Mucosa of rectum (tissue), 2 donors: Measurements from ENCODE around the gene TDG.

Experiments used
- H3K27ac ChIP-seq, 2 donors: one replicate each; pipeline ENCODE4 v1.7.0; 2013; ENCODE audit warnings: inconsistent platforms in 2 of 2, low read depth in 2 of 2, low read length in 2 of 2
- H3K27me3 ChIP-seq, 2 donors: one replicate each; pipeline ENCODE4 v1.7.0; 2013; ENCODE audit warnings: low read length in 2 of 2; ENCODE audit not compliant: control insufficient read depth in 2 of 2, insufficient read depth in 2 of 2
- H3K36me3 ChIP-seq, 2 donors: one replicate each; pipeline ENCODE4 v1.7.0; 2013; ENCODE audit warnings: low read length in 2 of 2; ENCODE audit not compliant: control insufficient read depth in 2 of 2, insufficient read depth in 2 of 2
- H3K4me1 ChIP-seq, 2 donors: one replicate each; pipeline ENCODE4 v1.7.0; 2013; ENCODE audit warnings: low read length in 2 of 2, mild to moderate bottlenecking in 1 of 2; ENCODE audit not compliant: control insufficient read depth in 2 of 2, insufficient read depth in 2 of 2
- H3K4me3 ChIP-seq, 2 donors: one replicate each; pipeline ENCODE4 v1.7.0; 2013; ENCODE audit warnings: low read length in 2 of 2
- H3K9ac ChIP-seq, 2 donors: one replicate each; pipeline ENCODE4 v1.7.0; 2013; ENCODE audit warnings: low read length in 2 of 2, low read depth in 1 of 2, mild to moderate bottlenecking in 1 of 2
- H3K9me3 ChIP-seq, 2 donors: one replicate each; pipeline ENCODE4 v1.7.0; 2013; ENCODE audit warnings: low read length in 2 of 2; ENCODE audit not compliant: control insufficient read depth in 2 of 2
- donor health status: healthy.
- donor health status: Normal muscosa, but diverticular disease.

The TDG gene

GRCh38 chr12:103958621-103959020 lies 7.1 kb upstream of the TDG start:
- Histone ChIP-seq H3K27me3 (no peaks in the 10 kb centered on the region), H3K27ac (no peak overlapping the region), H3K36me3 (peaks cover 5% of the 10 kb centered on the region in 2 donors), H3K4me3 (no peak overlapping the region), H3K9me3 (no peaks in the 10 kb centered on the region), H3K9ac (no peak overlapping the region), H3K4me1 (peaks cover 9 to 16% of the 10 kb centered on the region in 2 donors)

- Histone ChIP-seq H3K27me3 (no peaks in the 10 kb centered on the region), H3K27ac (no peak overlapping the region), H3K9me3 (no peaks in the 10 kb centered on the region), H3K9ac (no peak overlapping the region), H3K4me1 (peaks cover 11 to 18% of the 10 kb centered on the region in 2 donors), H3K36me3 (no peaks in the 10 kb centered on the region), H3K4me3 (no peak overlapping the region)
Observed at GRCh38 chr12:103960616-103961227, 5.0 kb upstream of the TDG start.

- Histone ChIP-seq H3K27me3 (no peaks in the 10 kb centered on the region), H3K9me3 (no peaks in the 10 kb centered on the region), H3K9ac (no peak overlapping the region), H3K27ac (no peak overlapping the region), H3K36me3 (no peaks in the 10 kb centered on the region), H3K4me3 (no peak overlapping the region), H3K4me1 (peaks cover 9 to 15% of the 10 kb centered on the region in 2 donors)
Observed at GRCh38 chr12:103962493-103962892, 3.2 kb upstream of the TDG start.

DNA sequence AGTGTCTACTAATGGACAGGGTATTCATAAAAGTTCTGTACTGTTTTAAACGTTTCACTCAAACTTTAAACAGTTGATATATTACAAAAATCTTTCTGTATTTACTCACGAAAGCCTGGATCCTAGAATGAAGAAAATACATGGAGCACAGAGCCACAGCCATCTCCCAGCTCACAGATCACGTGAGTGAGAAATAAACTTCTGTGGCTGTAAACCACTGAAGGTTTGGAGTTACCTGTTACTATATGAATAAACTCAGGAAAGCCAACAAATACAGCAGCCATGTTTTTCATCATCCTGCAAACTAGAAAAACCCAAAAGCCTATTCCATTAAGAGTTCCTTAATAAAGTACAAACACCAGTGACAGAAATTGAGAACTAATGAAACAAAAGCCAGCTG lies 867 bp upstream of the TDG start:
- peak overlapping the region; percentile 100 for H3K4me3 ChIP-seq
- no peaks in the 10 kb centered on the region for H3K9me3 ChIP-seq
- H3K27ac ChIP-seq = peak overlapping the region; percentile 93 to 96
- peak overlapping the region; percentile 91 to 100 for H3K9ac ChIP-seq
- peaks cover 3 to 7% of the 10 kb centered on the region in 2 donors for H3K36me3 ChIP-seq
- H3K4me1 ChIP-seq = peaks cover 9 to 13% of the 10 kb centered on the region in 2 donors
- H3K27me3 ChIP-seq = no peaks in the 10 kb centered on the region

GRCh38 chr12:103965255-103965589 lies 450 bp upstream of the TDG start:
- Histone ChIP-seq H3K9me3 (no peaks in the 10 kb centered on the region), H3K4me1 (peaks cover 9 to 13% of the 10 kb centered on the region in 2 donors), H3K36me3 (peaks cover 3 to 7% of the 10 kb centered on the region in 2 donors), H3K27ac (peak overlapping the region; percentile 93 to 96), H3K9ac (peak overlapping the region; percentile 91 to 100), H3K4me3 (peak overlapping the region; percentile 100), H3K27me3 (no peaks in the 10 kb centered on the region)

- no peaks in the 10 kb centered on the region for H3K9me3 ChIP-seq
- peak overlapping the region; percentile 91 to 100 for H3K9ac ChIP-seq
- no peaks in the 10 kb centered on the region for H3K27me3 ChIP-seq
- H3K4me3 ChIP-seq = peak overlapping the region; percentile 100
- peaks cover 9 to 13% of the 10 kb centered on the region in 2 donors for H3K4me1 ChIP-seq
- peak overlapping the region in 1 of 2 donors; percentile 93 for H3K27ac ChIP-seq
- peaks cover 3 to 7% of the 10 kb centered on the region in 2 donors for H3K36me3 ChIP-seq
Observed at GRCh38 chr12:103966736-103967135, 1.1 kb downstream of the TDG start.

DNA sequence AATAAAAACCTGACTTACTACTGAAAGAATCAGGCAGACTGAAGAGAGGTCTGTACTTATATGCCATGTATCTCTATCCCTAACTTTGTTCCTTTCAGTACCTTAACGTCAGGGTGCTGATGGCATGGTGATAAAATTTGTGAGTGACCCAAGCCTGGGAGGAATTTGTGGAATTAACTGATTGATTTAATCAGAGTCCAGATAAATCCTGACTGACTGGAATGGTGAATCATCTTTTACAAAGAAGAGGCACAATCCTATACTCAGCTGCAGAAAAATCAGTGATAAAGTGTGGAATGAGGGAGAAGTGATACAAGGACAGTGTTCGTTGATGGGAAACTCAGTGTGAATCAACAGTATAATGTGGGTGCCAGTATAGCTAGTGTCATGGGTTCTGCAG lies 3.7 kb downstream of the TDG start:
- Histone ChIP-seq H3K36me3 (peaks cover 3 to 7% of the 10 kb centered on the region in 2 donors), H3K9me3 (no peaks in the 10 kb centered on the region), H3K4me3 (no peak overlapping the region), H3K27ac (no peak overlapping the region), H3K4me1 (peaks cover 7 to 12% of the 10 kb centered on the region in 2 donors), H3K27me3 (no peaks in the 10 kb centered on the region), H3K9ac (no peak overlapping the region)

DNA sequence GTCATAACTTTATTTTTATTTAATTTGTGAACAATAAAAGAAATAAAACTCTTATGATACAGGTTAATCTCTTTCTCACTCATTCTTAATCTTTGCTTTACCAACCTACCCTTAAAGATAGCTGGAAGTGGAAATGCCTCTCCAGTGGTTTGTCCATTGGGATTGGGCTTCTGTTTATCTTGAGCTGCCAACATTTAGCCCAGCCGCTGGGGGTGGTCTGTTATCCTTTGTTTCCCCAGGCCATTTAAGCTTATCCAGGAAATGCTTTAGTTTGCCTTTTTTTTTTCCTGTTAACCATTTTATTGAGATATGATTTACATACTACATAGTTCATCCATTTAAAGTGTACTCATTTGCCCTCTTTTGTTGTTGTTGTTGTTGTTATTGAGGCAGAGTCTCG lies 8.2 kb downstream of the TDG start:
- Histone ChIP-seq H3K9ac (no peak overlapping the region), H3K4me3 (no peak overlapping the region), H3K4me1 (no peaks in the 10 kb centered on the region), H3K9me3 (no peaks in the 10 kb centered on the region), H3K27me3 (no peaks in the 10 kb centered on the region), H3K27ac (no peak overlapping the region), H3K36me3 (peaks cover 20 to 23% of the 10 kb centered on the region in 2 donors)

- peaks cover 25 to 30% of the 10 kb centered on the region in 2 donors for H3K36me3 ChIP-seq
- H3K4me3 ChIP-seq = no peak overlapping the region
- H3K27me3 ChIP-seq = no peaks in the 10 kb centered on the region
- no peaks in the 10 kb centered on the region for H3K9me3 ChIP-seq
- H3K9ac ChIP-seq = no peak overlapping the region
- H3K4me1 ChIP-seq = no peaks in the 10 kb centered on the region
- H3K27ac ChIP-seq = no peak overlapping the region
Observed at GRCh38 chr12:103975368-103975767, 9.7 kb downstream of the TDG start.

GRCh38 chr12:103978384-103978982 lies 12.8 kb downstream of the TDG start:
- Histone ChIP-seq H3K9me3 (no peaks in the 10 kb centered on the region), H3K4me3 (no peak overlapping the region), H3K4me1 (no peaks in the 10 kb centered on the region), H3K9ac (no peak overlapping the region), H3K27me3 (no peaks in the 10 kb centered on the region), H3K36me3 (peaks cover 43 to 49% of the 10 kb centered on the region in 2 donors), H3K27ac (no peak overlapping the region)
